K562 (cell line): ENCODE results near the gene LRRIQ1. TPM values are rescaled to one million over a fixed set of nuclear protein-coding genes. Genes with fewer than 3 reads are reported as not detected.

Source experiments
- ATAC-seq: fragments of 200-7000 bp; cut with Tn5 transposase; 3 replicates; pipeline ENCODE4 v1.9.1; 2020; ENCODE audit warnings: moderate library complexity
- BruUV-seq: library from RNA; stranded (reverse); fragments of 400-500 nt; replicated peaks from 2 replicates; lab custom pipeline; 2021; lab: Mats Ljungman, UMichigan
- CTCF ChIA-PET: fragments of 300-600 bp; formaldehyde crosslinking; extraction: SDS; loops from one replicate; lab custom pipeline; 2021; ENCODE audit warnings: low intra/inter-chr PET ratio; lab: Yijun Ruan, JAX
- POLR2A ChIA-PET: fragments of 300-600, 350-650 bp; sonication (Branson Sonifier 250); formaldehyde crosslinking; extraction: SDS; loops from one replicate; lab custom pipeline; 2021; ENCODE audit warnings: antibody characterized with exemption, inconsistent platforms; lab: Yijun Ruan, JAX
- DNase-seq, 4 experiments: peaks; one replicate each; pipeline versions ENCODE4 v3.0.0 to v3.0.0-alpha.2; 2011 to 2018; ENCODE audit warnings: low spot score in 3 of 4, mixed read lengths in 3 of 4; ENCODE audit errors: extremely low read depth in 1 of 4
- FAIRE-seq: peaks from 2 replicates; lab custom pipeline; 2011; peaks lifted over from hg19 to GRCh38; lab: Jason Lieb, UNC
- H2AFZ ChIP-seq: 2 replicates; pipeline ENCODE4 v1.6.0; 2011; ENCODE audit warnings: low read depth, low read length, control low read depth, inconsistent platforms
- H3K27ac ChIP-seq: fragments of 200-600 bp; 3 replicates; pipeline ENCODE4 v1.8.0; 2011; ENCODE audit warnings: low read depth, mild to moderate bottlenecking, control low read depth, inconsistent platforms, low read length, moderate library complexity, mixed read lengths; ENCODE audit errors: extremely low read depth
- H3K27me3 ChIP-seq, 2 experiments: fragments of 300-600 bp in 1 of 2; 2 replicates in 1 of 2; 3 replicates in 1 of 2; pipeline versions ENCODE4 v1.6.0 to v1.8.0; 2011; ENCODE audit warnings: inconsistent platforms in 2 of 2, low read length in 2 of 2, mild to moderate bottlenecking in 1 of 2, mixed read lengths in 1 of 2, moderate library complexity in 1 of 2; ENCODE audit not compliant: control insufficient read depth in 2 of 2, insufficient read depth in 2 of 2
- H3K36me3 ChIP-seq: fragments of 300-600 bp; 3 replicates; pipeline ENCODE4 v1.8.0; 2011; ENCODE audit warnings: mild to moderate bottlenecking, low read length, inconsistent platforms; ENCODE audit not compliant: control insufficient read depth, insufficient read depth
- H3K4me1 ChIP-seq, 2 experiments: fragments of 200-600 bp in 1 of 2; replicated peaks in 1 of 2; 2 replicates in 1 of 2; 3 replicates in 1 of 2; pipeline versions ENCODE4 v1.5.1 to v1.8.0; 2011; ENCODE audit warnings: inconsistent platforms in 2 of 2, low read length in 2 of 2, mild to moderate bottlenecking in 1 of 2, mixed read lengths in 1 of 2, moderate library complexity in 1 of 2; ENCODE audit not compliant: control insufficient read depth in 2 of 2, insufficient read depth in 2 of 2
- H3K4me2 ChIP-seq: 2 replicates; pipeline ENCODE4 v1.6.1; 2011; ENCODE audit warnings: low read length, control low read depth, inconsistent platforms, mixed read lengths; ENCODE audit not compliant: insufficient read depth
- H3K4me3 ChIP-seq: fragments of 200-600 bp; sonication (generic), shearing (Covaris generic); 2 replicates; pipeline ENCODE4 v1.5.1; 2016; ENCODE audit warnings: control low read depth, inconsistent platforms
- H3K79me2 ChIP-seq: fragments of 200-600 bp; 3 replicates; pipeline ENCODE4 v1.8.0; 2011; ENCODE audit warnings: low read length, inconsistent platforms; ENCODE audit not compliant: control insufficient read depth, insufficient read depth
- H3K9ac ChIP-seq, 2 experiments: 2 replicates each; pipeline versions ENCODE4 v1.6.0 to v1.6.1; 2011; ENCODE audit warnings: low read depth in 2 of 2, low read length in 2 of 2, control low read depth in 1 of 2, inconsistent platforms in 1 of 2, mild to moderate bottlenecking in 1 of 2, mixed read lengths in 1 of 2; ENCODE audit not compliant: insufficient read depth in 1 of 2
- H3K9me1 ChIP-seq: one replicate; pipeline ENCODE4 v1.6.0; 2011; ENCODE audit warnings: inconsistent platforms, mild to moderate bottlenecking, low read length, moderate library complexity; ENCODE audit not compliant: control insufficient read depth, insufficient read depth
- H3K9me3 ChIP-seq: replicated peaks from 2 replicates; pipeline ENCODE4 v1.5.1; 2011; ENCODE audit warnings: low read depth, low read length, inconsistent platforms; ENCODE audit not compliant: control insufficient read depth, insufficient read depth
- H4K20me1 ChIP-seq: replicated peaks from 2 replicates; pipeline ENCODE4 v1.6.1; 2011; ENCODE audit warnings: low read length, inconsistent platforms, mixed read lengths; ENCODE audit not compliant: control insufficient read depth, insufficient read depth
- E2F8 ChIP-seq: fragments of 450-650 bp; IDR thresholded peaks from 2 replicates; pipeline ENCODE4 v1.7.1; 2018; ENCODE audit warnings: mild to moderate bottlenecking, low read depth; ENCODE audit not compliant: partially characterized antibody
- MAFF ChIP-seq: IDR thresholded peaks from 2 replicates; pipeline ENCODE4 v1.6.1; 2012; ENCODE audit warnings: low read length, improper control_type of control experiment
- PHTF2 ChIP-seq: fragments of 250-450 bp; sonication (Bioruptor Pico); IDR thresholded peaks from 2 replicates; pipeline ENCODE4 v1.5.0; 2021; ENCODE audit warnings: mild to moderate bottlenecking
- POLR2B ChIP-seq: fragments of 450-650 bp; IDR thresholded peaks from 2 replicates; pipeline ENCODE4 v1.6.1; 2018; ENCODE audit warnings: low read depth; ENCODE audit not compliant: partially characterized antibody
- RAD51 ChIP-seq: fragments of 450-650 bp; IDR thresholded peaks from 2 replicates; pipeline ENCODE4 v1.7.1; 2016; ENCODE audit warnings: low read depth, mild to moderate bottlenecking, borderline replicate concordance
- SIX5 ChIP-seq, 2 experiments: IDR thresholded peaks; 2 replicates each; pipeline ENCODE4 v1.6.1; 2011; ENCODE audit warnings: low read length in 2 of 2, borderline replicate concordance in 1 of 2, low read depth in 1 of 2, mild to moderate bottlenecking in 1 of 2, moderate library complexity in 1 of 2; ENCODE audit not compliant: insufficient read depth in 1 of 2
- SMARCE1 ChIP-seq: fragments of 450-650 bp; IDR thresholded peaks from 2 replicates; pipeline ENCODE4 v1.7.1; 2016; ENCODE audit warnings: mild to moderate bottlenecking
- ZNF347 ChIP-seq: fragments of 450-650 bp; formaldehyde crosslinking; IDR thresholded peaks from 2 replicates; pipeline ENCODE4 v1.4.0; 2020; ENCODE audit warnings: low read depth, mild to moderate bottlenecking, moderate library complexity
- in situ Hi-C: fragments of 300-500 bp; cut with MboI; formaldehyde crosslinking; loops from 4 replicates; pipeline ENCODE4 v1.15.0; 2018; ENCODE audit warnings: inconsistent platforms, mixed read lengths
- intact Hi-C: fragments of 100-400 bp; cut with micrococcal nuclease; formaldehyde crosslinking; loops from 2 replicates; pipeline ENCODE4 v1.14.2; 2022
- polyA plus RNA-seq, 8 experiments: library from polyadenylated mRNA; depleted of rRNA in 4 of 8; stranded (reverse) in 5 of 8; unstranded in 3 of 8; fragments of >200 nt; fragmentation: Nextera tagmentation in 2 of 8; fragmentation: Illumina TruSeq in 1 of 8; extraction: Ambion mirVana in 2 of 8; extraction: Trizol in 1 of 8; gene quantifications; 2 replicates each; pipeline versions ENCODE4 v1.2.1 to v1.2.3, GENCODE V29; 2011 to 2014; ENCODE audit warnings: inconsistent platforms in 1 of 8, missing spikeins in 1 of 8
- total RNA-seq, 7 experiments: library from RNA; depleted of rRNA in 6 of 7; stranded (reverse); fragments of >200 nt in 6 of 7; fragmentation: Illumina TruSeq in 2 of 7; extraction: Trizol in 2 of 7; gene quantifications; 2 replicates each; pipeline versions ENCODE4 v1.2.1 to v1.2.3, GENCODE V29; 2011 to 2021; ENCODE audit warnings: low replicate concordance in 1 of 7
- TF ChIP-seq, protein P1 (sequence below): fragments of 250-450 bp; sonication (Bioruptor Pico); IDR thresholded peaks from 2 replicates; pipeline ENCODE4 v1.5.0; 2021; ENCODE audit warnings: mild to moderate bottlenecking, borderline replicate concordance
- TF ChIP-seq, protein P2 (sequence below), 2 experiments: fragments of 150-350 bp in 1 of 2; IDR thresholded peaks; 2 replicates each; pipeline ENCODE4 v1.6.1; 2012 to 2016; ENCODE audit warnings: low read depth in 2 of 2, low read length in 2 of 2, mild to moderate bottlenecking in 1 of 2, moderate library complexity in 1 of 2

Gene LRRIQ1
- total and polyA plus RNA-seq, 9 of the 15 experiments (the other 6 are each of a cell fraction or from before 2014, with no cell fraction given) = not detected

GRCh38 chr12:85002778-85003296, 33.3 kb upstream of the LRRIQ1 start (continued):
- no peak for TF ChIP-seq ZNF347 (CRISPR knock-in tag)
- TF ChIP-seq, protein P1, sequence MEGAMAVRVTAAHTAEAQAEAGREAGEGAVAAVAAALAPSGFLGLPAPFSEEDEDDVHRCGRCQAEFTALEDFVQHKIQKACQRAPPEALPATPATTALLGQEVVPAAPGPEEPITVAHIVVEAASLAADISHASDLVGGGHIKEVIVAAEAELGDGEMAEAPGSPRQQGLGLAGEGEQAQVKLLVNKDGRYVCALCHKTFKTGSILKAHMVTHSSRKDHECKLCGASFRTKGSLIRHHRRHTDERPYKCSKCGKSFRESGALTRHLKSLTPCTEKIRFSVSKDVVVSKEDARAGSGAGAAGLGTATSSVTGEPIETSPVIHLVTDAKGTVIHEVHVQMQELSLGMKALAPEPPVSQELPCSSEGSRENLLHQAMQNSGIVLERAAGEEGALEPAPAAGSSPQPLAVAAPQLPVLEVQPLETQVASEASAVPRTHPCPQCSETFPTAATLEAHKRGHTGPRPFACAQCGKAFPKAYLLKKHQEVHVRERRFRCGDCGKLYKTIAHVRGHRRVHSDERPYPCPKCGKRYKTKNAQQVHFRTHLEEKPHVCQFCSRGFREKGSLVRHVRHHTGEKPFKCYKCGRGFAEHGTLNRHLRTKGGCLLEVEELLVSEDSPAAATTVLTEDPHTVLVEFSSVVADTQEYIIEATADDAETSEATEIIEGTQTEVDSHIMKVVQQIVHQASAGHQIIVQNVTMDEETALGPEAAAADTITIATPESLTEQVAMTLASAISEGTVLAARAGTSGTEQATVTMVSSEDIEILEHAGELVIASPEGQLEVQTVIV (CRISPR knock-in tag) = no peak

DNA sequence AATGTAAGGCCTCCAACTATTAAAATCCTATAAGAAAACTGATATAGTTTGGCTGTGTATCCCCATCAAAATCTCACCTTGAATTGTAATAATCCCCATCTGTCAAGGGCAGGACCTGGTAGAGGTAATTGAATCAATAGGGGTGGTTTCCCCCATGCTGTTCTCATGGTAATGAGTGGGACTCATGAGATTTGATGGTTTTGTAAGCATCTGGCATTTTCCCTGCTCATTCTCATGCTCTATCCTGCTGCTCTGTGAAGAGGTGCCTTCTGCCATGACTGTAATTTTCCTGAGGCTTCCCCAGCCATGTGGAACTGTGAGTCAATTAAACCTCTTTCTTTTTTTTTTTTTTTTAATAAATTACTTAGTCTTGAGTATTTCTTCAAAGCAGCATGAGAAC, 31.9 kb upstream of the LRRIQ1 start:
- no peaks in the 10 kb centered on the region; the same call in 1 of the 2 replicates for H3K9me3 ChIP-seq
- no peak overlapping the region for H3K27ac ChIP-seq
- ChIA-PET CTCF (no interaction called here), POLR2A (no interaction called here)
- in situ Hi-C loops = no loop called here
- no peaks in the 10 kb centered on the region for H3K36me3 ChIP-seq
- H4K20me1 ChIP-seq = no peaks in the 10 kb centered on the region
- no TSS peak for BruUV-seq
- no peak overlapping the region for H2AFZ ChIP-seq
- H3K9me1 ChIP-seq = no peaks in the 10 kb centered on the region
- no peak for FAIRE-seq
- ATAC-seq = no peak
- H3K4me1 ChIP-seq = no peaks in the 10 kb centered on the region
- DNase-seq = no peak
- no peak overlapping the region for H3K4me2 ChIP-seq
- intact Hi-C loops = no loop called here
- no peaks in the 10 kb centered on the region for H3K79me2 ChIP-seq
- H3K9ac ChIP-seq = no peak overlapping the region
- H3K27me3 ChIP-seq = no peaks in the 10 kb centered on the region
- no peak overlapping the region for H3K4me3 ChIP-seq
- no peak for TF ChIP-seq SIX5 (IDR thresholded peaks at IDR 0.05; ENCODE audit: borderline replicate concordance in 1 of 2, insufficient read depth in 1 of 2, low read depth in 1 of 2, low read length in 2 of 2)
- TF ChIP-seq POLR2B = no peak
- TF ChIP-seq RAD51 = no peak
- TF ChIP-seq PHTF2 (CRISPR knock-in tag) = no peak
- TF ChIP-seq, protein P2, sequence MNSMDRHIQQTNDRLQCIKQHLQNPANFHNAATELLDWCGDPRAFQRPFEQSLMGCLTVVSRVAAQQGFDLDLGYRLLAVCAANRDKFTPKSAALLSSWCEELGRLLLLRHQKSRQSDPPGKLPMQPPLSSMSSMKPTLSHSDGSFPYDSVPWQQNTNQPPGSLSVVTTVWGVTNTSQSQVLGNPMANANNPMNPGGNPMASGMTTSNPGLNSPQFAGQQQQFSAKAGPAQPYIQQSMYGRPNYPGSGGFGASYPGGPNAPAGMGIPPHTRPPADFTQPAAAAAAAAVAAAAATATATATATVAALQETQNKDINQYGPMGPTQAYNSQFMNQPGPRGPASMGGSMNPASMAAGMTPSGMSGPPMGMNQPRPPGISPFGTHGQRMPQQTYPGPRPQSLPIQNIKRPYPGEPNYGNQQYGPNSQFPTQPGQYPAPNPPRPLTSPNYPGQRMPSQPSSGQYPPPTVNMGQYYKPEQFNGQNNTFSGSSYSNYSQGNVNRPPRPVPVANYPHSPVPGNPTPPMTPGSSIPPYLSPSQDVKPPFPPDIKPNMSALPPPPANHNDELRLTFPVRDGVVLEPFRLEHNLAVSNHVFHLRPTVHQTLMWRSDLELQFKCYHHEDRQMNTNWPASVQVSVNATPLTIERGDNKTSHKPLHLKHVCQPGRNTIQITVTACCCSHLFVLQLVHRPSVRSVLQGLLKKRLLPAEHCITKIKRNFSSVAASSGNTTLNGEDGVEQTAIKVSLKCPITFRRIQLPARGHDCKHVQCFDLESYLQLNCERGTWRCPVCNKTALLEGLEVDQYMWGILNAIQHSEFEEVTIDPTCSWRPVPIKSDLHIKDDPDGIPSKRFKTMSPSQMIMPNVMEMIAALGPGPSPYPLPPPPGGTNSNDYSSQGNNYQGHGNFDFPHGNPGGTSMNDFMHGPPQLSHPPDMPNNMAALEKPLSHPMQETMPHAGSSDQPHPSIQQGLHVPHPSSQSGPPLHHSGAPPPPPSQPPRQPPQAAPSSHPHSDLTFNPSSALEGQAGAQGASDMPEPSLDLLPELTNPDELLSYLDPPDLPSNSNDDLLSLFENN (IDR thresholded peaks at IDR 0.05; ENCODE audit: low read depth in 2 of 2, low read length in 2 of 2) = no peak
- TF ChIP-seq SMARCE1 = no peak
- no peak for TF ChIP-seq E2F8
- TF ChIP-seq MAFF = no peak
